ENCODE results near the gene RHOF. TPM values are rescaled to one million over a fixed set of nuclear protein-coding genes. Genes with fewer than 3 reads are reported as not detected.

Gene RHOF
- total and polyA plus RNA-seq, 2 donors (not counting 1 experiment from before 2014, with no cell fraction given), result 2.3 to 6.8 TPM

- H3K79me2 ChIP-seq (ENCODE audit: control insufficient read depth, insufficient read depth, low read length), result no peaks in the 10 kb centered on the region
- H3K9ac ChIP-seq (ENCODE audit: insufficient read depth, low read length), result no peak overlapping the region
- H4K20me1 ChIP-seq (ENCODE audit: control insufficient read depth, extremely low read depth, insufficient read depth, low read length), result no peaks in the 10 kb centered on the region
- H3K36me3 ChIP-seq (ENCODE audit: control insufficient read depth, insufficient read depth, low read length), result peaks cover 56% of the 10 kb centered on the region
- H3K27ac ChIP-seq (ENCODE audit: insufficient read depth, low read length), result no peak overlapping the region
- H3K9me3 ChIP-seq (ENCODE audit: control insufficient read depth, insufficient read depth, low read depth, low read length), result no peaks in the 10 kb centered on the region
- DNase-seq (ENCODE audit: low read depth in 2 of 2), result no peak
- H3K4me2 ChIP-seq (ENCODE audit: extremely low read depth, insufficient read depth, low read length), result no peak overlapping the region
- H3K27me3 ChIP-seq (ENCODE audit: control insufficient read depth, insufficient read depth, low read length), result no peaks in the 10 kb centered on the region
- no peak overlapping the region for H2AFZ ChIP-seq (ENCODE audit: low read length)
- TF ChIP-seq EZH2 (IDR thresholded peaks at IDR 0.05; ENCODE audit: low read length, missing control alignments), result no peak
- TF ChIP-seq, protein P1, sequence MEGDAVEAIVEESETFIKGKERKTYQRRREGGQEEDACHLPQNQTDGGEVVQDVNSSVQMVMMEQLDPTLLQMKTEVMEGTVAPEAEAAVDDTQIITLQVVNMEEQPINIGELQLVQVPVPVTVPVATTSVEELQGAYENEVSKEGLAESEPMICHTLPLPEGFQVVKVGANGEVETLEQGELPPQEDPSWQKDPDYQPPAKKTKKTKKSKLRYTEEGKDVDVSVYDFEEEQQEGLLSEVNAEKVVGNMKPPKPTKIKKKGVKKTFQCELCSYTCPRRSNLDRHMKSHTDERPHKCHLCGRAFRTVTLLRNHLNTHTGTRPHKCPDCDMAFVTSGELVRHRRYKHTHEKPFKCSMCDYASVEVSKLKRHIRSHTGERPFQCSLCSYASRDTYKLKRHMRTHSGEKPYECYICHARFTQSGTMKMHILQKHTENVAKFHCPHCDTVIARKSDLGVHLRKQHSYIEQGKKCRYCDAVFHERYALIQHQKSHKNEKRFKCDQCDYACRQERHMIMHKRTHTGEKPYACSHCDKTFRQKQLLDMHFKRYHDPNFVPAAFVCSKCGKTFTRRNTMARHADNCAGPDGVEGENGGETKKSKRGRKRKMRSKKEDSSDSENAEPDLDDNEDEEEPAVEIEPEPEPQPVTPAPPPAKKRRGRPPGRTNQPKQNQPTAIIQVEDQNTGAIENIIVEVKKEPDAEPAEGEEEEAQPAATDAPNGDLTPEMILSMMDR (conservative IDR thresholded peaks at IDR 0.05 in 1 of 2, IDR thresholded peaks at IDR 0.05 in 1 of 2; ENCODE audit: low read depth in 1 of 2, low read length in 2 of 2), result no peak
- H3K4me1 ChIP-seq (ENCODE audit: control insufficient read depth, extremely low read depth, insufficient read depth, low read length), result no peaks in the 10 kb centered on the region
- H3K4me3 ChIP-seq (replicated peaks in 1 of 4; ENCODE audit: control extremely low read depth in 1 of 4, insufficient read depth in 1 of 4, low read depth in 3 of 4, low read length in 4 of 4), result no peak overlapping the region
Observed at GRCh38 chr12:121823727-121824115, 30.2 kb upstream of the RHOF start.

DNA sequence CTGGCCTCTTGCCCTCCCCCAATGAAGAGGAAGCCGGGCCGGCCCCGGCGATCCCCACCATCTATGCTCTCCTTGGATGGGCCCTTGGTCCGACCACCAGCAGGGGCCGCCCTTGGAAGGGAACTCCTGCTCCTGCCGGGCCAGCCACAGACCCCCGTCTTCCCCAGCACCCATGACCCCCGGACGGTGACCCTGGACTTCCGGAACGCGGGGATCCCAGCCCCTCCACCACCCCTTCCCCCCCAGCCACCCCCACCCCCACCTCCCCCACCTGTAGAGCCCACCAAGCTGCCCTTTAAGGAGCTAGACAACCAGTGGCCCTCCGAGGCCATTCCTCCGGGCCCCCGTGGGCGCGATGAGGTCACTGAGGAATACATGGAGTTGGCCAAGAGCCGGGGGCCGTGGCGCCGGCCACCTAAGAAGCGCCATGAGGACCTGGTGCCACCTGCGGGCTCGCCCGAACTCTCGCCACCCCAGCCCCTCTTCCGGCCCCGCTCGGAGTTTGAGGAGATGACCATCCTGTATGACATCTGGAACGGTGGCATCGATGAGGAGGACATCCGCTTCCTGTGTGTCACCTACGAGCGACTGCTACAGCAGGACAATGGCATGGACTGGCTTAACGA, 29.7 kb upstream of the RHOF start:
- DNase-seq (ENCODE audit: low read depth in 2 of 2), result no peak
- TF ChIP-seq, protein P1 (conservative IDR thresholded peaks at IDR 0.05 in 1 of 2, IDR thresholded peaks at IDR 0.05 in 1 of 2; ENCODE audit: low read depth in 1 of 2, low read length in 2 of 2), result peak in 1 of 2 donors; percentile 9
- no peak for TF ChIP-seq EZH2 (IDR thresholded peaks at IDR 0.05; ENCODE audit: low read length, missing control alignments)
- Histone ChIP-seq H3K4me2 (ENCODE audit: extremely low read depth, insufficient read depth, low read length) (no peak overlapping the region), H3K4me3 (replicated peaks in 1 of 4; ENCODE audit: control extremely low read depth in 1 of 4, insufficient read depth in 1 of 4, low read depth in 3 of 4, low read length in 4 of 4) (no peak overlapping the region), H3K27ac (ENCODE audit: insufficient read depth, low read length) (no peak overlapping the region), H4K20me1 (ENCODE audit: control insufficient read depth, extremely low read depth, insufficient read depth, low read length) (no peaks in the 10 kb centered on the region), H3K9ac (ENCODE audit: insufficient read depth, low read length) (no peak overlapping the region), H2AFZ (ENCODE audit: low read length) (no peak overlapping the region), H3K9me3 (ENCODE audit: control insufficient read depth, insufficient read depth, low read depth, low read length) (no peaks in the 10 kb centered on the region), H3K36me3 (ENCODE audit: control insufficient read depth, insufficient read depth, low read length) (peaks cover 52% of the 10 kb centered on the region), H3K4me1 (ENCODE audit: control insufficient read depth, extremely low read depth, insufficient read depth, low read length) (no peaks in the 10 kb centered on the region), H3K27me3 (ENCODE audit: control insufficient read depth, insufficient read depth, low read length) (no peaks in the 10 kb centered on the region), H3K79me2 (ENCODE audit: control insufficient read depth, insufficient read depth, low read length) (no peaks in the 10 kb centered on the region)

- Histone ChIP-seq H3K4me1 (ENCODE audit: control insufficient read depth, extremely low read depth, insufficient read depth, low read length) (no peaks in the 10 kb centered on the region), H3K9ac (ENCODE audit: insufficient read depth, low read length) (no peak overlapping the region), H4K20me1 (ENCODE audit: control insufficient read depth, extremely low read depth, insufficient read depth, low read length) (no peaks in the 10 kb centered on the region), H3K27ac (ENCODE audit: insufficient read depth, low read length) (no peak overlapping the region), H3K27me3 (ENCODE audit: control insufficient read depth, insufficient read depth, low read length) (no peaks in the 10 kb centered on the region), H3K4me2 (ENCODE audit: extremely low read depth, insufficient read depth, low read length) (no peak overlapping the region), H3K4me3 (replicated peaks in 1 of 4; ENCODE audit: control extremely low read depth in 1 of 4, insufficient read depth in 1 of 4, low read depth in 3 of 4, low read length in 4 of 4) (no peak overlapping the region), H3K36me3 (ENCODE audit: control insufficient read depth, insufficient read depth, low read length) (peaks cover 49% of the 10 kb centered on the region), H3K9me3 (ENCODE audit: control insufficient read depth, insufficient read depth, low read depth, low read length) (no peaks in the 10 kb centered on the region), H2AFZ (ENCODE audit: low read length) (no peak overlapping the region), H3K79me2 (ENCODE audit: control insufficient read depth, insufficient read depth, low read length) (peaks cover 2% of the 10 kb centered on the region)
- TF ChIP-seq EZH2 (IDR thresholded peaks at IDR 0.05; ENCODE audit: low read length, missing control alignments), result no peak
- TF ChIP-seq, protein P1 (conservative IDR thresholded peaks at IDR 0.05 in 1 of 2, IDR thresholded peaks at IDR 0.05 in 1 of 2; ENCODE audit: low read depth in 1 of 2, low read length in 2 of 2), result no peak
- DNase-seq (ENCODE audit: low read depth in 2 of 2), result no peak
Observed at GRCh38 chr12:121822393-121823100, 29.1 kb upstream of the RHOF start.

Measured in fibroblast of lung (primary cell).